HG03175 (cell line): ENCODE results near the gene RPS21.

ENCODE experiments used
- ATAC-seq: cut with Tn5 transposase; IDR thresholded peaks from one replicate; pipeline ENCODE4 v1.9.1; 2021; ENCODE audit warnings: mild to moderate bottlenecking, moderate library complexity; ENCODE audit not compliant: unreplicated experiment

Gene RPS21

DNA sequence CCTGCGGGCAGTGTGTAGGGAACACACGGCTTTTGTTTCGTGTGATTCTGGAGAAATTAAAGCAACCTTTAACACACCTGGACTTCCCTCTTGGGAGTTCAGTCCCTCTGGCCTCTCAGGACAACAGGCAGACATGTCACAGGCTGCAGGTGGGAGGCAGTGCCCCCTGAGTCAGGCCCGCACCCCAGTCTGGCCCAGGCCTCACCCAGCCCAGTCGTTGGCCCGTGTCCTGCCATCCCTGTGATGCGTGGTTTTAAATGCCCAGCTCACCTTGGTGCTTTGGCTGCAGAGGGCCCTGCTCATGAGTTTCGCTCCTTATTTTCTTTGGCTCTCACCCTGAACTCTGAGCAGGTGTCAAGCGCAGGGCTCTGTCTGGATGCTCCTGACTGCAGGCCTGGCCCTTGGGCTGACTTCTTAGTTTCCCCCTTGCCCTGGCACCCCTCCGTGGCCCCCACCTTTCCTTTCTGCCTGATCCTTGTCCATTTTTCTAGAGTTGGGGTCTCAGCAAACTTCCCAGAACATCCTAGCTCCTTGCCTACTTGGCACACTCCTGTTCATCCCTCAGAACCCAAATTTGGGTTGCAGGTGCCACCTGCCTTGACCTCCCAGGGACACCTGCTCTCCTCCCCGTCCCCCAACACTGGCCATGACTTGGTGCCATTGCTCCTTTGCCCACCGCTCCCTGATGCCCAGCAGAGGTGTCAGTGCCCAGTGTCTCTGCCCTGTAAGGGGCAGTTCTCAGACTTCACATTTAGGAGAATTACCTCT, 22.4 kb downstream of the RPS21 start:
- no peak for ATAC-seq

DNA sequence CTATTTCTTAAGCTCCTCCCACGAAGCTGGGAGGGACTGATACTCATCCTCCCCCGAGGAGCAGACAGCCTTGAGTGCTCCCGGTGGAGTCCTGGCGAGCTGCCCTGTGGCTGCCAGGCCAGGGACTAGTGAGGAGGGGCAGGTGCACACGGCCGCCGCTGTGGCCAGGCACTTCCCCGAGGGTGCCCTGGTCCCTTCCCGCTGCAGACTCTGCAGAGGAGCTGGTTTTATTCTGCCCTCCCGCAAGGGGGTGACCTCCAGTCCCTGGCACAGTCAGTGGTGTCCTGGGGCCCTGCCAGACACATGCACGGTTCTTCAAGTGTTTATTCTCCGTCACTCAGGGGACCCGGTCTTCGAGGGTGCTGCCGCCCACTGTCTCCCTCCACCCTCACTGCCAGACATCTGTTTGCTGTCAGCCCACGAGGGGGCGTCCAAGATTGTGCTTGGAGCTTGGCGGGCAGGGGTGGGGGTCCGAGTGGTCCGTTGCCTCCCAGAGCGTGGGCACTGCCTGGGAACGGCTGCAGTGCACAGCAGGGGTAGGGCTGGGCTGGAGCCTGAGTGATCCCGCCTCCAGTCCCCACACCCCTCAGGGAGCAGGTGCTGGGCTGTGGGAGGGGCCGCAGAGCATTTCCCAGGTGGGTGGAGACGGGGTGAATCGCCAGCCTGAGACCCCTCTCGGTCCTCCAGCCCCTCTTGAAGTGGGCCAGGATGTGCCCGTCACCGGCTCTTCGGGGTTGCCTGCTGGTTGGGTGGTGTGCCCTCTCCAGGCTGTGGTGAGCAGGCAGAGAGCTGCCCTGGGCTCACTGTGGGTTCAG, 23.2 kb downstream of the RPS21 start:
- no peak for ATAC-seq

DNA sequence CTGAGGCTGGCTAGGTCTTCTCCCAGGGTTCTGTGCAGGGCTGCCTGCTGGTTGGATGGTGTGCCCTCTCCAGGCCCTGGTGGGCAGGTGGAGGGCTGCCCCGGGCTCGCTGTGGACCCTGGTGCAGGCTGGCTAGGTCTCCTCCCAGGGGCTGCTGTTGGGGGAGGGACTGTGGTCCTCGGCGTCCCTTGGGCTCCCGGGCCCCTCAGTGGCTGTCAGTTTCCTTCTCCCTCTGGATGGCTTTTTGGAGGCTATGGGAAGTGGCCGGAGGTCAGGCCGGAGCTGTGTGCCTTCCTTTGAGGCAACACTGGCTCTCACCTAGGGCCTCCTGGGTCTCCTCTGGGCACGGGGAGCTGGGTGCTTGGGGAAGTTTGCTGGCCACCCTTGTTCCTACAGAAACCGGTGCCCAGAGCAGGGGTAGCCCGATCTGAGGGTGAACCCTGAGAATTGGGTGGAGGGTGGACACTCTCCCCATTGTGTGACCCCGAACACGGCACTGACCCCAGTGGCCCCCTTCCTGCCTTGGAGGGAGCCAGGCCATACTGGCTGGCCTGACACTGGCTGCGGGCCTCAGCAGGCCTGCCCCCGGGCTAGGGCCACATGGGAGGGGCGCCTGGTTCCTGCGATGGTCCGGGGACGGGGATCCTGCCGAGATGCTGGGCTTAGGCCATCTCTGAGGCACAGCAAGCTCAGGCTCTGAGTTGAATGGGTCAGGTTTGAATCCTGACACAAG, 24.0 kb downstream of the RPS21 start:
- no peak for ATAC-seq

DNA sequence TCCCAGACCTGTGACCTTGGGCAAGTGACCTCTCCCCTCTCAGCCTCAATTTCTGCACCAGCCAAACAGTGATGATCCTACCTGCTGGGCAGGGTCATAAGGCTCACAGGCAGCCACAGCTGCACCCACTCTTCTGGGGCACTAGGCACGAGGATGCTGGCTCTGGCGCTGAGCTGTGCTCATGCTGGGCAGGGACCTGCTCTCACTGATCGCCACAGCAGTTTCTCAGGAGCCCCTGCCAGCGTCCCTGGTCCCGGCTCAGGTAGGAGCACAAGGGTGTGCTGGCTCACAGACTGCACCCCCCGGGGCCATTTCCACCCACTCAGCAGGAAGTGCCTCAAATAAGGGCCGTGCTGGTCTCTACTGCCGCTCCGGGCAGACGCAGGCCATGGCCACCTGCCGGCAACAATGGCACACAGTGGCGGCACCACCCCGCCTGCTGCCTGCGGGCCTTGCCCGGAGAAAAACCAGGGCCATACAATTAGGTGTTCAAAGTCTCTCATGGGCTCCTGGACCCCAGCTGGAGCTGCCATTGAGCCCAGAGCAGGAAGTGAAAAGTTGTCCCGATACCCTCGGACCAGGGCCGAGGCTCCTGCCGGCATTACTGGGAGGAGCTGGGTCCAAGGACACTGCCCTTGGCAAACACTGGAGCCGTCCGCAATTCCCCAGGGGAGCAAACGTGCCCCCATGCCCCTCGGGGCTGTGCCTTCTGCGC, 24.7 kb downstream of the RPS21 start:
- ATAC-seq, result no peak

DNA sequence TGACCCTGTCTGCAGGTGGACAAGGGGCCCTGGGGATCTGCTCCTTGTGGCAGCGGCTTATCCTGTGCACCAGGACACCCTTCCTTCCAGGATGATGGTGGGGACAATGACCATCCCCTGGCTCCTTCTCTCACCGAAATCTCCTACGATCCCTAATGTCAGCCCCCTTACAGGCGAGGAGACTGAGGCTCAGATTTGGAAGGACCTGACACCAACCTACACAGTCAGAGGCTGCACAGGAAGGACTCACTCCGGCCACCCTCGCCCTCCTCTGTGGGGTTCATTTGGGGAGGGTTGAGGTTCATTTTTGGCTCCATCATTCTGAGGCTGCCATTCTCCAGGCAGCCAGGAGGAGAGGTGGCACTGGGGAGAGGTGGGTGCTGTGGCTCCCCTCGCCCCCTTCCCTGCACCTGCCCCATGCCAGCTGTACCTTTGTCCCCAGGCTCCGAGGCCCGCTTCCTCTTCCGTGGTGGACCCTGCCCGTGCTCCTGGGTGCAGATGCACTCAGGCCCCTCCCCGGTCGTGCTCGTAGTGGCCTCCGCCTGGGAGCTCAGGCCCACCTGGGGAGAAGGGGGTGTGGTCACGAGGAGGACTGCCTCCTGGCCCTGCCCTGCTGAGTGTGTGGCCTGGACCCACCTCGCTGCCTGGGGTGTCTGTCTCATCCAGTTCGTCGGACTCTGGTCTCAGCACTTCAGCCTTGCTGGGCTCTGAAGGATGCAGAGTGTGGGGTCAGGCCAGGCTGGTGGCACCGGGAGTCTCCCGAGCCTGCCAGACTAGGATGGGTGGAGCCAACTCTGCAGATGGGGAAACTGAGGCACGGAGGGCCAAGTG, 25.5 kb downstream of the RPS21 start:
- ATAC-seq, result no peak

DNA sequence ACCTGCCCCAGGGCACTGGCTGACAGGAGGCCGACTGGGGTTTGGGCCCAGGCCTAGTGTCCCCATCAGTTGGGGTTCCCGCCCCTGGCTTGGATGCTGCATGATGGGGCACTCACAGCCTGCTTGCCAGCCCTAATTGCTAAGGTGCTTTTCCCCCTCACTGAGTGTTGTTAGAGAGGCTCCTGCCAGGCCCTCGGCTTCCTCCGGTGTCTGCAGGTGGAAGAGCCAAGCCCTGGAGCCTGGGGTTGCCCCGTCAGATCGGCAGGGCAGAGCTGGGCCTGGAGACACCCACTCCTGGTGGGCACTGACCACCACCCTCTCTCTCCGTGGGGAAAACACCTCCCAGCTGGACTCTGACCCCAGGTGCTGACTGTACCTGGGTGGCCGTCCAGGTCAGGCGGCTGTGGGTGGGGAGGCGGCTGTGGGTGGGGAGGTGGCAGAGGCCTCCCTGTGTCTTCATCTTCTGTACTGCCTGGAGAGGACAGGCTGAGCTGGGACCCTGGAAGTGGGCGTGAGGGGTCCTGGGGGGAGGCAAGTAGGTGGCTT, 26.2 kb downstream of the RPS21 start:
- no peak for ATAC-seq

DNA sequence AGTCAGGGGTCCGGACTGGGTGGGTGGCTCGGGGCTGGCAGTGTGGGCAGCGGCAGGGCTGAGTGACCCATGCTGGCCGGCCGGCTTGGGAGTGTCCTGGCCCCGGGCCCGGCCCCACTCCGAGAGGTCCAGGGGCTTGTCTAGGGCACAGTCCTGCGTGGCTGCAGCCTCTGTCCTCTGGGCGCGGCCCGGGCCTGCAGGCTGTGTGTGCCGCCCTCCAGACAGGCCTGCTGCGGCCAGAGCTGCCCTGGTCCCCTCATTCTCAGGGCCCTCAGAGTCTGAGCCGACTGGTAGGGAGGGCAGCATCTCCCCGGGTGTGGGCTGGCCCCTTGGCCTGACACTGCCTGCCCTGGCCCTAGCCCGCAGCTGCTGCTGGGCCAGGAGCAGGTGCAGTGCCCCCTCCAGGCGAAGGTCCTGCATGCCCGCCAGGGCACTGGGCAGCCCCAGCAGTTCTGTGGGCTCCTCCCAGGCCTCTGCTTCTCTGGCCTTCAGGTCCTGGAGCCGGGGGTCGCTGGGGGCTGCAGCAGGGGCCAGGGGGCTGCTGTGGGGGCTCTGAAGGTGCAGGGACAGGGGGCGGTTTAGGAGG, 27.1 kb downstream of the RPS21 start:
- ATAC-seq, result no peak

DNA sequence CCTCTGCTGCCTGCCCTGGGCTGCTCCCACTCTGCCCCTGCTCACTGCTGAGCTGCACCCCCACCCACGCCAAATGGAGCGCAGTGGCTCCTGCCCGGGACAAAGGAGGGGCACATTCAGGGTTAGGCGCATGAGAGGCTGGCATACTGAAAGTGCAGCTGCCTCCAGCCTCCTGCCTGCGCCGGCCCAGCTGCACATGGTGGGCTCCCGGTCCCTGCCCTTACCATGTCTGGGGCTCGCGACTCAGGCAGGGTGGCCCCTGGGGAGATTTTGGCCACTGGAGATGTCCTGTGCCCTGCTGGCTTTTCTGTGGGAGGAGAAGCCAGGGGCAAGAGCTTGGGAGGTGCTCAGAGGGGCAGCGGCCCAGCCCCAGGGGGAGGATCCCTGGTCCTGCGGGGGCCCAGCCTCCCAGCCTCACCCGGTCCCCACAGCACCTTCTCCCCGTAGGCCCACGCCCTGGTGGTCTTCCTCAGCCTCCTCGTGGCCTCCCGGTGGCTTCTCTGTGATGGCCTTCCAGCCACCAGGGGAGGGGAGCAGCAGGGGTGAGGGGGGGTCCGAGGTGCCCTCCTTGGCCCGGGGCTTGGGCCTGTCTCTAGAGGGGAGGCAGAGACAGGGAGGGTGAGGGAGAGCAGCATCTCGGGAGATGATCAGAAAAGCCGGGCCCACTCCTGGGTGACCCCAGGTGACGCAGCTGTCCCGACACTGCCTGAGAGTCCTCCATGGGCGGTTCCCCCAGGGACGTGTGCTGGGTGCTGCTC, 28.6 kb downstream of the RPS21 start:
- ATAC-seq, result no peak

DNA sequence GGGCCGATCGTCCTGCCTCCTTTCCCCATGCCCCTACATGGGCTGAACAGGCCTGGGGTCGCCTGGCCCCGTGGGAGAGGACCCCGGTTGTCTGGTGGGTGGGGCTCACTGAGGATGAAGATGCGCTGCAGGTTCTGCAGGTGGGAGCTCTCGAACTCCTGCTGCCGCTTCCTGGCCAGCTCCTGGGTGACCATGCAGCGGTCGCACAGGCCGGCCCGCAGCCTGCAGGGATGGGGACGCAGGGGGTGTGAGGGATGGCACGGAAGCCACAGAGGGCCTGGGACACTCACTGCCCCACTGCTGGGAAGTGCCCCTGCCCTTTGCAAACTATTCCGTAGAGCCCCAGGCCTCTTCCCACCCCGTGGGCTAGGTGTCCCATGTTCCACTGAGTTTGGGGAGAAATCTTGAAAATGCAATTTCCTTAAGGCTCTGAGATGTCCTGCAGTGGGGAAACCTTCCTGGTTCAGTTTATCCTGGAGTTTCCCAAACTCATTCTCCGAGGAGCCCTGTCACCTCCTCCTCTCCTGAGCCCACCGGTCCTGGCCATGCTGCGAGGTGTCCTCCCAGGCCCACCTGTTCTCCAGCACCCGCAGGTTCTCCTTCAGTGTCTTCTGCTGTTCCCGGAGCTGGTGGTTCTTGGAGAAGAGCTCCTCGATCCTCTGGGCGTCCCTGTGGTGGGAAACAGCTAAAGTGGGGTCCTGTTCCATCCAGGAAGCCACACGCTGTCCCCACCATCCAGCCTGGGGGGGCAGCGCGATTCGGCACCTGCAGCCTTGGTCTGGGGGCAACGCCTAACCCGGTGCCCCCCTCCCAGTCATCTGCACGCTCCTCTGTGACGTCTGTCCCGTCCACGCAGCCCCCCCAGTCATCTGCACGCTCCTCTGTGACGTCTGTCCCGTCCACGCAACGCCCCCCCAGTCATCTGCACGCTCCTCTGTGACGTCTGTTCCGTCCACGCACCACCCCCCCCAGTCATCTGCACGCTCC, 30.0 kb downstream of the RPS21 start:
- no peak for ATAC-seq

DNA sequence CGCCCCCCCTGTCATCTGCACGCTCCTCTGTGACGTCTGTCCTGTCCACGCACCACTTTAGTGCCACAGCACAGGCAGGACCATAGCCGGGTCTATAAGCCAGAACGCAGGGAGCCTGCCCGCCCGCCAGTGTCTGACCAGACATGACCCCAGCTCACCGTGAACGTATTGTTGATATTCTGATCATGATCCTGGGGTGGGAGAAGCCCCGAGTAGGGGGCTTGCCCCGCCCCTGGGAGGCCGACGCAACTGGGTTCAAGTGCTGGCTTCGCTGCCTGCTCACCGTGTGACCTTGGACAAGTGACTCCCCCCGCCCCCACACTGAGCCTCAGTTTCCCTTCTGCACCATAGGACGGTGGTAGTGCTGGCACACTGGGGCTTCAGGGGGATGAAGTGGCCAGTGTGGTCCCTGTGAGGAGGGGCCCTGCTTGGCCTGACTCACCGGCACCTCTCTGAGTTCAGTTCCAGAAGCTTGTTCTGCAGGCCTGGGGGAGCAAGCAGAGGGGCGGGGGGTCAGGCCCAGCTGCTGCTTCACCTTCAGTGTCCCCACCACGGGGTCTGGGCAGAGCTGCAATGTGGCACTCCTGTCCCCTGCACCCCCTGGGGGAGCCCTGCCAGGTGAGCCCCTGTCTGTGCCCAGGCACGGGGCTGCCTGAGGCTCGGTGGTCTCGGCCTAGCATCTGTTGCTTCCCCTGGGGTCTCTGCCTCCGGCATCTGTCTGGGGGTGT, 31.2 kb downstream of the RPS21 start:
- no peak for ATAC-seq

DNA sequence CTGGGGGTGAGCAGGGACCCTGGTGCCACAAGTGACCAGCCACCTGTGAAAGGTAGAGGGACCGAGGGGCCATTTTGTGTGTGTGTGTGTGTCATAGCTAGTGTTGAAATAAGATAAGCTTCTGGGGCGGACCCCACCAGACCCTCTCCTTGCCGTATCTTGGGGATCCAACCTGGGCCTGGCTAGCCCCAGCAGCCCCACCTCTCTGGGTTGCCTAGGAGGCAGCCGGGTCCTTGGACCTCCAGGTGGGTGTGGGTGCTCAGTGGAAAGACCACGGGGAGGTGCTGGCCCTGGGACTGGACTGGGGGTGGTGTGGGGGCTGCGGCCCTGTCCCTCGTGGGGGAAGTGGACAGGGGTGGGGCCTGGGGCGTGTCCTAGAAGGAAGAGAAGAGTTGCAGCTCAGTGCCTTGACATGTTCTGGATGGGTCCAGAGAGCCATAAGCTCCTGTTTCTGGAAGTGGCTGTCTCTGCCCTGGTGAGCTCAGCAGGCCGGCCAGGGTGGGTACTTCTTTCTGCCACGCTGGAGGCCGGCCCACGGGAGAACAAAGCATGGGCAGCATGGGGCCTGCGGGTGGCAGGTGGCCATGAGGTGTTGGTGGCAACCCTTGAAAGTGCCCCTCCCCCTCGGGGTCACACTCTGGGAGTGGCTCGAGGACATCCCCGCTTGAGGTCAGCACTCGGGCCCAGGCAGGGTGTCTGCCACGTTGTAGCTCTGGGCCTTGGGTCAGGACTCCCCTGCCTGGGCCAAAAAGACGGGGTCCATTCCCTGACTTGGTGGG, 32.0 kb downstream of the RPS21 start:
- ATAC-seq, result no peak

DNA sequence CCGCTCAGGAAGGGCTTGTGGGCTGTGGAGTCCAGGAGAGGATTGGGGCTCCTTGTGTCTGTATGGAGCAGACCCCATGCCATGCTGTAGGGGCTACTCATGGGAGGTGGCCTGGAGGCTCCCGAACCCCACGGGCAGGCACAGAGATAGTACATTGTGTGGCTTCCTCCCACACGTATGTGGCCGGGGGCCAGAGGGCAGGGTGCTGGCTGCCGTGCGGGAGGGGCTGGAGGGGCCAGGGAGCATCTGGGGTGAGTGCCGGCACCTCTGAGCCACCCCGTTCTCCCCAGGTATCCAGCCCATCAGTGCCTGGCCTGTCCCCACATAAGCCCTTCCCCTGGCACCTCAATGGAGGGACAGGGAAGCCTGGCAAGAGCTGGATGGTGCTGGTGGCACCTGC, 32.9 kb downstream of the RPS21 start:
- ATAC-seq, result no peak

DNA sequence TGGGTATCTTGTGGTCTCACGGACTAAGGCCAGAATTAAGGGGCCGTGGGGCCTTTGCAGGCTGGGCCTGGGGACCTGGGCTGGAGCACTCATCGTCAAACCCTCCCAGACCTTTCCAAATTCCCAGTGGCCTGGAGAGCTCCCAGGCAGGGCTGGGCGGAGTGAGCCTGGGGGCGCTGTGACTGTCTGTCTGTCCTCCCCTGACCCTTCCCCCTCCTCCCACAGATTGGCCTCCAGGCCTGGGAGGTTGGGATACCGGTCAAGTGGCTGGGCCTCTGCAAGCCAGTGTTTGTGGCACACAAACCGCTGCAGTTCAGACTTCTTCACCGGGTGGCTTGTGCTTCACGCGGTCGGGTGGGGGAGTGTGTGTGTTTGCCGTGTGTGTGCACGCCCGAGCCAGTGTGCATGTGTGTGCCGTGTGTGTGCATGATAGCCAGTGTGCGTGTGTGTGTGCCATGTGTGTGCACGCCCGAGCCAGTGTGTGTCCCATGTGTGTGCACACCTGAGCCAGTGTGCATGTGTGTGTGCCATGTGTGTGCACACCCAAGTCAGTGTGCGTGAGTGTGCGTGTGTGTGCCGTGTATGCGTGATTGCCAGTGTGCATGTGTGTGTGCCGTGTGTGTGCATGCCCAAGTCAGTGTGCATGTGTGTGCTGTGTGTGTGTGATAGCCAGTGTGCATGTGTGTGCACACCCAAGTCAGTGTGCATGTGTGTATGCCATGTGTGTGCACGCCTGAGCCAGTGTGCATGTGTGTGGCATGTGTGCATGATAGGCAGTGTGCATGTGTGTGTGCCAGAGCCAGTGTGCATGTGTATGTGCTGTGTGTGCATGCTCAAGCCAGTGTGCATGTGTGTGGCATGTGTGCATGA, 34.2 kb downstream of the RPS21 start:
- ATAC-seq, result no peak

DNA sequence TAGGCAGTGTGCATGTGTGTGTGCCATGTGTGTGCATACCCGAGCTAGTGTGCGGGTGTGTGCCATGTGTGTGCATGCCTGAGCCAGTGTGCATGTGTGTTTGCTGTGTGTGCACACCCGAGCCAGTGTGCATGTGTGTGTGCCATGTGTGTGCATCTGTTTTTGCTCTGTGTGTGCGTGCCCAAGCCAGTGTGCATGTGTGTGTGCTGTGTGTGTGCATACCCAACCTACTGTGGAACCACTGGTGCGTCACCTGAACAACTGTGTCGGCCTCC, 34.8 kb downstream of the RPS21 start:
- ATAC-seq, result no peak

DNA sequence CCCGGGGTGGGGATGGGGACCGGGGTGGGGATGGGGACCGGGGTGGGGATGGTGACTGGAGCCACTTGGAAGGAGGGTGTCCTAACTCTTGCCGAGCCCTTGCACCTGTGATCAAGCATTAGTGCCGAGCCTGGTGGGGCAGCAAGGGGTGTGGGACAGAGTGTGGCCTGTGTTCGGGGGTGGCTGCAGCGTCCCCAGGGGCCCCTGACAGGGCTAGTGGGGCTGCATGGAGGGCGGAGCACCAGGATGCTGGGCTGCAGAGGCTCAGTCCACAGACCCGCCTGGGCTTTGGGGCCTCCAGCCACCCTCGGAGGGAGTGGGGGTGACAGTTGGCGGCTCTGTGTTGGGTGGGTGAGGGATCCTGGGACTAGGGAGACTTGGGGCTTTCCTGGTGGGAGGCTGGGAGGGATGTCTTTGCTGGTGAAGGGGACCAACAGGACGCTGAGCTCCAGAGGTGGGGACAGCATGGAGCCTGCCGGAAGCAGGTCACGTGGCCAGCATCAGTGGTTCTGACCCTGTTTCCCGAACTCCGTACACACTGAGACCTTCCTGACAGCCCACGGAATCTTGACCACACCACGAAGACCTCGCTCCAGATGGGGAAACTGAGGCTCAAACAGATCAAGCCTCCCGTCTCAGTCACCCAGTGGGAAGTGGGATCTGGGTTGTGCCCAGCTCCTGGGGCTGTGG, 35.9 kb downstream of the RPS21 start:
- ATAC-seq, result no peak
